PC-3 (cell line): ENCODE measurements around the gene RAB40C.

Experiments
- CTCF ChIP-seq: fragments of 300-600 bp; sonication (generic); conservative IDR thresholded peaks from 2 replicates; pipeline ENCODE4 v1.5.1; 2017; ENCODE audit warnings: antibody characterized with exemption, low read depth, mild to moderate bottlenecking, low read length
- EZH2 ChIP-seq: fragments of 300-600 bp; sonication (generic); IDR thresholded peaks from one replicate; pipeline ENCODE4 v1.6.1; 2017; ENCODE audit warnings: antibody characterized with exemption, mild to moderate bottlenecking, low read length; ENCODE audit not compliant: unreplicated experiment
- EZH2phosphoT487 ChIP-seq: fragments of 300-600 bp; sonication (generic); IDR thresholded peaks from 2 replicates; pipeline ENCODE4 v1.6.1; 2018; ENCODE audit warnings: mild to moderate bottlenecking, antibody characterized with exemption, low read length, borderline replicate concordance

- no peak for TF ChIP-seq CTCF
- TF ChIP-seq EZH2 = no peak
- TF ChIP-seq EZH2phosphoT487 = no peak
Measured at GRCh38 chr16:557463-558297, 32.2 kb upstream of the RAB40C start.
